Measurements from ENCODE around the gene MTHFD2. TPM values are rescaled to one million over a fixed set of nuclear protein-coding genes. Genes with fewer than 3 reads are reported as not detected.
"Not testable (repeated sequence)": the region's sequence is repeated elsewhere in the genome, so short reads cannot be mapped to it uniquely, and the experiment has no call there.

Gene MTHFD2
- total and polyA plus RNA-seq, 3 experiments from 2014 or later: 11.0 to 397 (median 379) TPM

DNA sequence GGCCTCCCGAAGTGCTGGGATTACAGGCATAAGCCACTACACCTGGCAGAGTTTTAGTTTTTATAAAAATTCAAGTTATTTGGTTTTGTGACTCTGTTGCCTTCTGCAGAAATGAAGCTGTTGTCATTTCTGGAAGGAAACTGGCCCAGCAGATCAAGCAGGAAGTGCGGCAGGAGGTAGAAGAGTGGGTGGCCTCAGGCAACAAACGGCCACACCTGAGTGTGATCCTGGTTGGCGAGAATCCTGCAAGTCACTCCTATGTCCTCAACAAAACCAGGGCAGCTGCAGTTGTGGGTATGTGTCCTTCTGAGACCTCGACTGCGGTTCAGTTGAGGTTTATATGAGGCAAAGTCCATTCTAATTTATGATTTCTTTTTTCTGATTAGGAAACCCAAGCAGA, 7.2 kb downstream of the MTHFD2 start:
- peak in 3 of 5 donors; percentile 4 to 16 (median 10) for DNase-seq
- H3K4me1 ChIP-seq (ENCODE audit: insufficient read depth, low read length): peaks cover 29% of the 10 kb centered on the region
- no peaks in the 10 kb centered on the region for H3K9me3 ChIP-seq (ENCODE audit: low read length)
- no peaks in the 10 kb centered on the region for H3K9me3 Mint-ChIP-seq
- H3K27me3 Mint-ChIP-seq: no peaks in the 10 kb centered on the region
- H3K36me3 Mint-ChIP-seq: peaks cover 0 to 23% (median 7%) of the 10 kb centered on the region in 3 donors
- peak overlapping the region; percentile 92 to 98 (median 97) for H3K27ac Mint-ChIP-seq
- ChIA-PET POLR2A (interaction anchor here (0.6 to 2.7 kb wide), 2 partner anchors 12 to 27 kb away, joined by 3 to 11 read pairs; partner anchors contain the start of gene MOB1A), CTCF (interaction anchor here (0.9 to 3.0 kb wide), 5 partner anchors 22 to 382 kb away, joined by 3 to 13 read pairs (median 3); partner anchors contain the start of gene MOB1A)
- H3K4me3 ChIP-seq (ENCODE audit: low read length): peak overlapping the region; percentile 6
- H3K4me1 Mint-ChIP-seq: peaks cover 27 to 66% (median 54%) of the 10 kb centered on the region in 3 donors
- H3K4me3 Mint-ChIP-seq: peak overlapping the region; percentile 66 to 81 (median 76)
- peaks cover 7% of the 10 kb centered on the region for H3K36me3 ChIP-seq (ENCODE audit: insufficient read depth, low read length)
- H3K27ac ChIP-seq (ENCODE audit: low read depth, low read length): peak overlapping the region; percentile 68
- H3K27me3 ChIP-seq (ENCODE audit: insufficient read depth, low read length, poor library complexity, severe bottlenecking): no peaks in the 10 kb centered on the region

- peak overlapping the region; percentile 92 to 98 (median 97) for H3K27ac Mint-ChIP-seq
- H3K9me3 Mint-ChIP-seq: no peaks in the 10 kb centered on the region
- Histone ChIP-seq H3K9me3 (ENCODE audit: low read length) (no peaks in the 10 kb centered on the region), H3K36me3 (ENCODE audit: insufficient read depth, low read length) (peaks cover 7% of the 10 kb centered on the region), H3K27ac (ENCODE audit: low read depth, low read length) (peak overlapping the region; percentile 68), H3K4me3 (ENCODE audit: low read length) (peak overlapping the region; percentile 6), H3K4me1 (ENCODE audit: insufficient read depth, low read length) (peaks cover 24% of the 10 kb centered on the region), H3K27me3 (ENCODE audit: insufficient read depth, low read length, poor library complexity, severe bottlenecking) (no peaks in the 10 kb centered on the region)
- ChIA-PET CTCF (interaction anchor here (0.9 to 3.0 kb wide), 5 partner anchors 10 to 381 kb away, joined by 3 to 13 read pairs (median 3); partner anchors contain the start of gene MOB1A), POLR2A (interaction anchor here (0.6 to 2.7 kb wide), 2 partner anchors 12 to 28 kb away, joined by 3 to 11 read pairs; partner anchors contain the start of gene MOB1A)
- DNase-seq: peak in 3 of 5 donors; percentile 19 to 58 (median 42)
- H3K4me3 Mint-ChIP-seq: peak overlapping the region; percentile 66 to 81 (median 76)
- peaks cover 0 to 26% (median 7%) of the 10 kb centered on the region in 3 donors for H3K36me3 Mint-ChIP-seq
- peaks cover 27 to 62% (median 48%) of the 10 kb centered on the region in 3 donors for H3K4me1 Mint-ChIP-seq
- no peaks in the 10 kb centered on the region for H3K27me3 Mint-ChIP-seq
These were observed 7.8 kb downstream of the MTHFD2 start for GRCh38 chr2:74206180-74206688.

GRCh38 chr2:74212702-74213410, 14.4 kb downstream of the MTHFD2 start:
- CTCF ChIA-PET: no interaction called here

GRCh38 chr2:74215771-74216170, 17.4 kb downstream of the MTHFD2 start:
- H3K4me1 ChIP-seq (ENCODE audit: insufficient read depth, low read length); DNase-seq; H3K27me3 Mint-ChIP-seq; POLR2A ChIA-PET; H3K27ac ChIP-seq (ENCODE audit: low read depth, low read length); H3K9me3 ChIP-seq (ENCODE audit: low read length); H3K4me3 ChIP-seq (ENCODE audit: low read length); H3K4me1 Mint-ChIP-seq; H3K27ac Mint-ChIP-seq; H3K36me3 ChIP-seq (ENCODE audit: insufficient read depth, low read length); H3K4me3 Mint-ChIP-seq; H3K9me3 Mint-ChIP-seq; H3K27me3 ChIP-seq (ENCODE audit: insufficient read depth, low read length, poor library complexity, severe bottlenecking): not testable (repeated sequence)
- CTCF ChIA-PET: interaction anchor here (1.1 to 2.0 kb wide), 2 partner anchors 17 to 34 kb away, joined by 3 to 6 read pairs; partner anchors contain the start of gene MTHFD2
- H3K36me3 Mint-ChIP-seq: peaks cover 0 to 56% (median 4%) of the 10 kb centered on the region in 3 donors

More at GRCh38 chr2:74212702-74213410, 14.4 kb downstream of the MTHFD2 start:
- Mint-ChIP-seq H3K4me3 (no peak overlapping the region), H3K27me3 (no peaks in the 10 kb centered on the region), H3K9me3 (no peaks in the 10 kb centered on the region), H3K4me1 (peaks cover 0 to 10% (median 8%) of the 10 kb centered on the region in 3 donors), H3K36me3 (peaks cover 0 to 68% (median 10%) of the 10 kb centered on the region in 3 donors), H3K27ac (no peak overlapping the region)
- H3K27me3 ChIP-seq (ENCODE audit: insufficient read depth, low read length, poor library complexity, severe bottlenecking): no peaks in the 10 kb centered on the region
- H3K36me3 ChIP-seq (ENCODE audit: insufficient read depth, low read length): peaks cover 15% of the 10 kb centered on the region
- DNase-seq: no peak
- no peak overlapping the region for H3K4me3 ChIP-seq (ENCODE audit: low read length)
- no peaks in the 10 kb centered on the region for H3K9me3 ChIP-seq (ENCODE audit: low read length)
- POLR2A ChIA-PET: interaction anchor here (0.7 kb wide), 1 partner anchor 14 kb away, joined by 9 read pairs; no protein-coding TSS in a partner anchor
- H3K27ac ChIP-seq (ENCODE audit: low read depth, low read length): no peak overlapping the region
- H3K4me1 ChIP-seq (ENCODE audit: insufficient read depth, low read length): no peaks in the 10 kb centered on the region

- Histone ChIP-seq H3K36me3 (ENCODE audit: insufficient read depth, low read length) (peaks cover 8% of the 10 kb centered on the region), H3K27me3 (ENCODE audit: insufficient read depth, low read length, poor library complexity, severe bottlenecking) (no peaks in the 10 kb centered on the region), H3K27ac (ENCODE audit: low read depth, low read length) (no peak overlapping the region), H3K4me3 (ENCODE audit: low read length) (no peak overlapping the region), H3K9me3 (ENCODE audit: low read length) (no peaks in the 10 kb centered on the region), H3K4me1 (ENCODE audit: insufficient read depth, low read length) (no peaks in the 10 kb centered on the region)
- ChIA-PET POLR2A (interaction anchor here (0.6 kb wide), 1 partner anchor 256 kb away, joined by 3 read pairs; the partner anchor contains the start of gene MRPL53), CTCF (interaction anchor here (1.1 to 2.0 kb wide), 3 partner anchors 10 to 33 kb away, joined by 3 to 6 read pairs (median 3); partner anchors contain the start of gene MTHFD2)
- Mint-ChIP-seq H3K36me3 (peaks cover 0 to 54% (median 2%) of the 10 kb centered on the region in 3 donors), H3K27ac (no peak overlapping the region), H3K4me1 (no peaks in the 10 kb centered on the region), H3K27me3 (no peaks in the 10 kb centered on the region), H3K4me3 (no peak overlapping the region), H3K9me3 (no peaks in the 10 kb centered on the region)
- no peak for DNase-seq
These were observed 18.2 kb downstream of the MTHFD2 start for GRCh38 chr2:74216642-74217041.

DNA sequence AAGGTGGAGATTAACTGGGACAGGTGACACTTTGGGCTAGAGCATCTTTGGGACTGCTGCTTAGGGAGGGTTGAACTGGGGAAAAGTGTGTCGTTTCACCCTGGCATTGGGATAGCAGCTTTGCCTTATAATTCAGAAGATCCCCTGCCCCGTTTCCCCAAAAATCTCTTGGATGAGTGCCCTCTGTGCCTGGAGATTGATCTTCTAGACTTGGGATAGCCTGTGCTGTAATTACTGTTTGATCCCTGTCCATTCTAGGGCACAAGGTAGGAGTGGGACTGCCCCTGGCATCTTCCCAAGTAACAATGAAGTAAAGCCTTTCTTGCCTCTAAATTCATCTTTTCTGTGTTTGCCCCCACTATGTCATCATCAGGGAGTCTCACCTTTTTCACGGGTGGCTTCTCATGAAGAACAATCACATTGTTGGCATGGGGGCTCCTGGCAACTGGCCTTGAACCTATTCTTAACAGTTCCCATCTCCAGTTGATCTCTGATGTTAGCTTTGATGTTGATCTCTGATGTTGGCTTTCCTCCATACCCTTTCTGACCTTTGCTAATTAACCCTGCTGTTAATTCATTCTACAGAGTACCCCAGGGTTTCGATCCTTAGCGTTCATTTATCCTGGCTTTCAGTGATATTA, 21.6 kb downstream of the MTHFD2 start:
- no peaks in the 10 kb centered on the region for H3K36me3 ChIP-seq (ENCODE audit: insufficient read depth, low read length)
- H3K9me3 ChIP-seq (ENCODE audit: low read length): no peaks in the 10 kb centered on the region
- Mint-ChIP-seq H3K27ac (no peak overlapping the region), H3K4me3 (no peak overlapping the region), H3K4me1 (no peaks in the 10 kb centered on the region), H3K27me3 (no peaks in the 10 kb centered on the region), H3K36me3 (peaks cover 0 to 33% (median 2%) of the 10 kb centered on the region in 3 donors), H3K9me3 (no peaks in the 10 kb centered on the region)
- POLR2A ChIA-PET: no interaction called here
- no peak overlapping the region for H3K4me3 ChIP-seq (ENCODE audit: low read length)
- H3K4me1 ChIP-seq (ENCODE audit: insufficient read depth, low read length): no peaks in the 10 kb centered on the region
- H3K27ac ChIP-seq (ENCODE audit: low read depth, low read length): no peak overlapping the region
- DNase-seq: no peak
- H3K27me3 ChIP-seq (ENCODE audit: insufficient read depth, low read length, poor library complexity, severe bottlenecking): no peaks in the 10 kb centered on the region
- CTCF ChIA-PET: no interaction called here

- Mint-ChIP-seq H3K4me3 (no peak overlapping the region), H3K27me3 (no peaks in the 10 kb centered on the region), H3K27ac (peak overlapping the region in 2 of 8 donors; percentile 26 to 33), H3K4me1 (no peaks in the 10 kb centered on the region), H3K9me3 (no peaks in the 10 kb centered on the region), H3K36me3 (peaks cover 0 to 27% (median 0%) of the 10 kb centered on the region in 3 donors)
- CTCF ChIA-PET: interaction anchor here (1.0 kb wide), 1 partner anchor 29 kb away, joined by 4 read pairs; no protein-coding TSS in a partner anchor
- Histone ChIP-seq H3K27me3 (ENCODE audit: insufficient read depth, low read length, poor library complexity, severe bottlenecking) (no peaks in the 10 kb centered on the region), H3K4me1 (ENCODE audit: insufficient read depth, low read length) (no peaks in the 10 kb centered on the region), H3K9me3 (ENCODE audit: low read length) (no peaks in the 10 kb centered on the region), H3K27ac (ENCODE audit: low read depth, low read length) (no peak overlapping the region), H3K4me3 (ENCODE audit: low read length) (no peak overlapping the region), H3K36me3 (ENCODE audit: insufficient read depth, low read length) (no peaks in the 10 kb centered on the region)
- DNase-seq: no peak
- POLR2A ChIA-PET: no interaction called here
These were observed 22.7 kb downstream of the MTHFD2 start for GRCh38 chr2:74221091-74221490.
